ENCODE results near the gene SOX18.
A peak's percentile ranks its signal among the peaks of the same experiment; 100 is the strongest.

Gene SOX18

GRCh38 chr20:64080013-64080812 lies 30.8 kb upstream of the SOX18 start, which contains the start of gene OPRL1:
Gene OPRL1 (plus strand): TSS chr20:64080082. CDS start chr20:64092721, 12,639 bp downstream.
- no peak for DNase-seq

- peak; percentile 78 for DNase-seq
Measured at GRCh38 chr20:64079273-64080012, 30.0 kb upstream of the SOX18 start, which contains the start of gene RGS19. Gene RGS19 (minus strand): TSS chr20:64079518. CDS start chr20:64076886, 2,632 bp downstream.

GRCh38 chr20:64078934-64079272 lies 29.5 kb upstream of the SOX18 start:
- DNase-seq, result no peak

- DNase-seq, result no peak
Measured at GRCh38 chr20:64077876-64078551, 28.6 kb upstream of the SOX18 start.

- DNase-seq, result no peak
Measured at GRCh38 chr20:64077541-64077875, 28.1 kb upstream of the SOX18 start.

- no peak for DNase-seq
Measured at GRCh38 chr20:64077094-64077493, 27.7 kb upstream of the SOX18 start.

GRCh38 chr20:64076061-64076997 lies 26.9 kb upstream of the SOX18 start:
- no peak for DNase-seq

- DNase-seq, result no peak
Measured at GRCh38 chr20:64075556-64075955, 26.1 kb upstream of the SOX18 start.

- DNase-seq, result no peak
Measured at GRCh38 chr20:64074963-64075362, 25.5 kb upstream of the SOX18 start.

- no peak for DNase-seq
Measured at GRCh38 chr20:64074184-64074789, 24.8 kb upstream of the SOX18 start.

GRCh38 chr20:64073476-64074183 lies 24.2 kb upstream of the SOX18 start:
- DNase-seq, result no peak

- DNase-seq, result no peak
Measured at GRCh38 chr20:64072498-64073063, 23.1 kb upstream of the SOX18 start.

GRCh38 chr20:64071341-64072332 lies 22.2 kb upstream of the SOX18 start:
- DNase-seq, result no peak

- no peak for DNase-seq
Measured at GRCh38 chr20:64070244-64070993, 21.0 kb upstream of the SOX18 start.

GRCh38 chr20:64069614-64070243 lies 20.3 kb upstream of the SOX18 start:
- DNase-seq, result no peak

GRCh38 chr20:64069209-64069613 lies 19.8 kb upstream of the SOX18 start:
- no peak for DNase-seq

GRCh38 chr20:64068386-64069208 lies 19.2 kb upstream of the SOX18 start:
- no peak for DNase-seq

All from NCI-H345 (cell line).